Vagina (tissue), 2 donors: ENCODE data around the gene ITGB3BP. TPM values are rescaled to one million over a fixed set of nuclear protein-coding genes. Genes with fewer than 3 reads are reported as not detected.

Experiments
- DNase-seq, 2 donors: peaks; one replicate each; pipeline ENCODE4 v3.0.0-alpha.2; 2017; ENCODE audit errors: extremely low spot score in 2 of 2
- H3K27ac ChIP-seq: fragments of 200-600 bp; sonication (generic); one replicate; pipeline ENCODE4 v1.5.1; 2019
- H3K27me3 ChIP-seq: fragments of 200-600 bp; sonication (generic); one replicate; pipeline ENCODE4 v1.5.1; 2019
- H3K36me3 ChIP-seq, 2 donors: fragments of 200-600 bp; sonication (generic); one replicate each; pipeline ENCODE4 v1.5.1; 2017 to 2019
- H3K4me1 ChIP-seq: fragments of 200-600 bp; sonication (generic); one replicate; pipeline ENCODE4 v1.5.1; 2019
- H3K4me3 ChIP-seq, 2 donors: fragments of 200-600 bp; sonication (generic); 1 replicate in 1 of 2; 2 replicates in 1 of 2; pipeline ENCODE4 v1.5.1; 2016 to 2019
- H3K9me3 ChIP-seq: fragments of 200-600 bp; sonication (generic); one replicate; pipeline ENCODE4 v1.5.1; 2019
- POLR2A ChIP-seq, 2 donors: fragments of 450-650 bp; IDR thresholded peaks; one replicate each; pipeline ENCODE4 v1.6.1; 2017; ENCODE audit warnings: antibody characterized with exemption in 2 of 2, mild to moderate bottlenecking in 2 of 2, moderate library complexity in 2 of 2
- POLR2AphosphoS5 ChIP-seq, 2 donors: sonication (generic); formaldehyde crosslinking; IDR thresholded peaks; one replicate each; pipeline ENCODE4 v1.9.0; 2017; ENCODE audit warnings: antibody characterized with exemption in 2 of 2, mild to moderate bottlenecking in 2 of 2, low read depth in 1 of 2; ENCODE audit not compliant: insufficient read depth in 1 of 2
- intact Hi-C: fragments of 100-400 bp; cut with DNase I; formaldehyde crosslinking; loops from one replicate; pipeline ENCODE4 v1.15.1; 2023
- total RNA-seq: library from RNA; depleted of rRNA; stranded (reverse); fragments of >200 nt; gene quantifications from one replicate; pipeline ENCODE4 v1.2.3, GENCODE V29; 2016
- TF ChIP-seq, protein P1 (sequence below), 3 experiments: fragments of 450-650 bp in 2 of 3; fragments of 200-600 bp in 1 of 3; sonication (generic) in 1 of 3; IDR thresholded peaks; one replicate each; pipeline ENCODE4 v1.5.1; 2017 to 2019; ENCODE audit warnings: antibody characterized with exemption in 3 of 3, mild to moderate bottlenecking in 2 of 3, moderate library complexity in 2 of 3

The ITGB3BP gene
- total RNA-seq, 1 donor from 2014 or later = 11.8 TPM

DNA sequence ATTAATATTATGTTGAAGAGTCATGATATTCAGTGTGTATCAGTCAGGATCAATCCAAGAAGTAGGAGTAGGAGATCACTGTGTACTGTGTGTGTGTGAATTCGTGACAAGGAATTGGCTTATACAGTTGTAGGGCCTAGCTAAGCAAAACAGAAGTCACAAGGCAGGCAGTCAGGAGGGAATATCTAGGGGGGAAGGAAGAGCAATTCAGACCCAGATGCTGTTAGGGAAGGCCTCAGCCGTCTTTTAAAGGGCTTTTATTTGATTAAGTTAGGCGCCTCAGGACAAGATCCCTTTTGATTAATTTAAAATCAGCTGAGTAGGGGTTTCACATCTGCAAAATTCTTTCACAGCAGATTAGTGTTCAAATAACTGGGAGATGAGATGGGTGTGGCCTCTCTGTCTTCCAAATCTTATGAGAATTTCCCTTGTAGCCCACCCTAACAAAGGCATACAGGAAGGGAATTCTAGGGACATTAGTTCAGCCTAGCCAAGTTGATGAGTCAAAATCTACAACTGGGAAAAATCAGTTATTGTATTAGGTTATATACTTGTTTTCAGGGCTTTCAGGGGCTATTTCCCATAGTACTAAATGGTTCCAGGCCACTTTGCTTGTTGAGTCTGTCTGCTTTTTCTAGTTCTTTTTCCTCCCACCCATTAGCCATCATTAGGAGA lies 108.2 kb downstream of the ITGB3BP start:
- Histone ChIP-seq H3K36me3 (peaks cover 0 to 9% of the 10 kb centered on the region in 2 donors), H3K4me1 (no peaks in the 10 kb centered on the region), H3K27me3 (no peaks in the 10 kb centered on the region), H3K9me3 (no peaks in the 10 kb centered on the region), H3K27ac (no peak overlapping the region), H3K4me3 (no peak overlapping the region)
- TF ChIP-seq POLR2A (IDR thresholded peaks at IDR 0.05) (no peak), POLR2AphosphoS5 (IDR thresholded peaks at IDR 0.05; ENCODE audit: insufficient read depth in 1 of 2, low read depth in 1 of 2) (no peak)
- TF ChIP-seq, protein P1, sequence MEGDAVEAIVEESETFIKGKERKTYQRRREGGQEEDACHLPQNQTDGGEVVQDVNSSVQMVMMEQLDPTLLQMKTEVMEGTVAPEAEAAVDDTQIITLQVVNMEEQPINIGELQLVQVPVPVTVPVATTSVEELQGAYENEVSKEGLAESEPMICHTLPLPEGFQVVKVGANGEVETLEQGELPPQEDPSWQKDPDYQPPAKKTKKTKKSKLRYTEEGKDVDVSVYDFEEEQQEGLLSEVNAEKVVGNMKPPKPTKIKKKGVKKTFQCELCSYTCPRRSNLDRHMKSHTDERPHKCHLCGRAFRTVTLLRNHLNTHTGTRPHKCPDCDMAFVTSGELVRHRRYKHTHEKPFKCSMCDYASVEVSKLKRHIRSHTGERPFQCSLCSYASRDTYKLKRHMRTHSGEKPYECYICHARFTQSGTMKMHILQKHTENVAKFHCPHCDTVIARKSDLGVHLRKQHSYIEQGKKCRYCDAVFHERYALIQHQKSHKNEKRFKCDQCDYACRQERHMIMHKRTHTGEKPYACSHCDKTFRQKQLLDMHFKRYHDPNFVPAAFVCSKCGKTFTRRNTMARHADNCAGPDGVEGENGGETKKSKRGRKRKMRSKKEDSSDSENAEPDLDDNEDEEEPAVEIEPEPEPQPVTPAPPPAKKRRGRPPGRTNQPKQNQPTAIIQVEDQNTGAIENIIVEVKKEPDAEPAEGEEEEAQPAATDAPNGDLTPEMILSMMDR (IDR thresholded peaks at IDR 0.05) = no peak
- intact Hi-C loops = no loop called here
- DNase-seq = no peak

DNA sequence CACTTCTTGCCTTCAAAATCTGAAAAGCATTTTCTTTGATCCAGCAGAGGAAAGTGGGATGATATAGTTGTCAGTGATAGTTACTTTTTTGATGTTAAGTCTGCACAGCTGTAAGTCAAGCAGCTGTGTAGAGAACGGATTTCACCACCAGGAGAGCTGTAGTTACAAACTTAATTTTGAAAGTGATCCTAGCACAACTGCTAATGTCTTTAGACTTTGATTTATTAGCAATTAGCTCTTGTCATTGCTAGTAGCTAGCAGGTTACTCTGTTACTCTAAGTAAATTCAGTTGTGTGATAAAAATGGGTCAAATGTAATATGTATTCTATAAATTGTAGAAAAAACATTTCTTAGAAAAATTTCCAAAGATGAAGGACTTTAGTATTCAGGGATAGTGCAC lies 109.6 kb downstream of the ITGB3BP start:
- TF ChIP-seq, protein P1 (IDR thresholded peaks at IDR 0.05) = no peak
- no peak for TF ChIP-seq POLR2A (IDR thresholded peaks at IDR 0.05)
- no peak for TF ChIP-seq POLR2AphosphoS5 (IDR thresholded peaks at IDR 0.05; ENCODE audit: insufficient read depth in 1 of 2, low read depth in 1 of 2)
- Histone ChIP-seq H3K4me1 (no peaks in the 10 kb centered on the region), H3K4me3 (no peak overlapping the region), H3K9me3 (no peaks in the 10 kb centered on the region), H3K36me3 (peaks cover 0 to 6% of the 10 kb centered on the region in 2 donors), H3K27me3 (no peaks in the 10 kb centered on the region), H3K27ac (no peak overlapping the region)
- DNase-seq = no peak
- intact Hi-C loops = no loop called here

DNA sequence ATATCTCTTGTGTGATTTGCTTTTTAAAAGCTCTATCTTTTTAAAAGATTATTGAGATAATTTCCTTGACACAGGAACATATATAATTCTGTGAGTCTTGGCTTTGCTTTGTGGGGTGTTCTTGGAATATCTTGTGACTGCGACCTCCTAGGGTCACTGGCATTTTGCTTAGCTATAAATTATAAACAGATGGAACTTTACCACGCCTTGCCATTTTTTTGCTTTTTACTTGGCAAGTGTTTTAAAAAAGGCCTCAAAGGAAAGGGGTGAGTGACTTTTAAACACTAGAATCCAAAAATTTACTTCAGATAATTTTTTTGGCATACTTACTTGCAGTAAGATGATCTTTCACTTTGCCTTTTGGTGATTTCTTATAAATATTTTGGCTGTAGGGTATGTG lies 112.0 kb downstream of the ITGB3BP start:
- no peak for DNase-seq
- no peak overlapping the region for H3K4me3 ChIP-seq
- no peak overlapping the region for H3K27ac ChIP-seq
- H3K4me1 ChIP-seq = no peaks in the 10 kb centered on the region
- H3K27me3 ChIP-seq = no peaks in the 10 kb centered on the region
- intact Hi-C loops = no loop called here
- TF ChIP-seq, protein P1 (IDR thresholded peaks at IDR 0.05) = no peak
- TF ChIP-seq POLR2AphosphoS5 (IDR thresholded peaks at IDR 0.05; ENCODE audit: insufficient read depth in 1 of 2, low read depth in 1 of 2) (no peak), POLR2A (IDR thresholded peaks at IDR 0.05) (no peak)
- H3K36me3 ChIP-seq = peaks cover 0 to 6% of the 10 kb centered on the region in 2 donors
- no peaks in the 10 kb centered on the region for H3K9me3 ChIP-seq

DNA sequence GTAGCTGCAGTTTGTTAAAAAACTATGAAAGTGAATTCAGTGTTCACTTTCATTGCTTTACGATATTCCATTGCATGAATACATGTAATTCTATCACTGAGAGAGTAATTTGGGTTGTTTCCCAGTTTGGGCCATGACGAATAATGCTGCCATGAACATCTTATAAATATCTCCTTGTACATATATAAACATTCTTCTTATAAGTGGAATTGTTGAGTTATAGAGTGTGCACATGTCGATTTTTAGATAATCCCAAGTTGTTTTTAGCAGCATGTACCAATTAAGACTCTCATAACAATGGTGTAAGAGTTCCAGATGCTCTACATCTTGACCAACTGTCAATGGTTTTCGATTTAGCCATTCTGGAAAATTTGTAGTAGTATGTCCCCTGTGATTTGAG lies 114.7 kb downstream of the ITGB3BP start:
- Histone ChIP-seq H3K9me3 (no peaks in the 10 kb centered on the region), H3K4me3 (no peak overlapping the region), H3K4me1 (no peaks in the 10 kb centered on the region), H3K27ac (no peak overlapping the region), H3K27me3 (no peaks in the 10 kb centered on the region), H3K36me3 (peaks cover 0 to 6% of the 10 kb centered on the region in 2 donors)
- TF ChIP-seq, protein P1 (IDR thresholded peaks at IDR 0.05) = no peak
- no peak for TF ChIP-seq POLR2AphosphoS5 (IDR thresholded peaks at IDR 0.05; ENCODE audit: insufficient read depth in 1 of 2, low read depth in 1 of 2)
- no peak for TF ChIP-seq POLR2A (IDR thresholded peaks at IDR 0.05)
- intact Hi-C loops = no loop called here
- DNase-seq = no peak

DNA sequence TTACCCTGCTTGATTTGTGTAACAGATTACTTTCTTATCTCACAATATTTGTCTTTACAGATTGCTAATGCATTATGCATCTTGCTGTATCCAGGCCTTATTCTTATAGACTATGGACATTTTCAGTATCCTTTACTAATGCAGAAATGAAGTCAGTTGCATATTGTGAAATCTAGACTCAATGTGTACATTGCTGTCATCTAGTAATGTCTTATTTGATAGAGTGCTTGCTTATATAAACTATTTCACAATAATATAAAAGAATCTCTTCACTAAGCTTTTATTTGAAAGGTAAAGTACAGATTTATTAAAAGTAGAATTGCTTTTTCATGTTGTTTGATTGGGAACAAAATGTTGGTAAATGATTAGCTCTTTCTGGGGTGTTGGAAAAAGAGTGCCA lies 116.0 kb downstream of the ITGB3BP start:
- Histone ChIP-seq H3K9me3 (no peaks in the 10 kb centered on the region), H3K27me3 (no peaks in the 10 kb centered on the region), H3K27ac (no peak overlapping the region), H3K4me1 (no peaks in the 10 kb centered on the region), H3K36me3 (peaks cover 0 to 1% of the 10 kb centered on the region in 2 donors), H3K4me3 (no peak overlapping the region)
- intact Hi-C loops = no loop called here
- DNase-seq = no peak
- TF ChIP-seq POLR2A (IDR thresholded peaks at IDR 0.05) (no peak), POLR2AphosphoS5 (IDR thresholded peaks at IDR 0.05; ENCODE audit: insufficient read depth in 1 of 2, low read depth in 1 of 2) (no peak)
- TF ChIP-seq, protein P1 (IDR thresholded peaks at IDR 0.05) = no peak
